ENCODE data around the gene SYT2.

DNA sequence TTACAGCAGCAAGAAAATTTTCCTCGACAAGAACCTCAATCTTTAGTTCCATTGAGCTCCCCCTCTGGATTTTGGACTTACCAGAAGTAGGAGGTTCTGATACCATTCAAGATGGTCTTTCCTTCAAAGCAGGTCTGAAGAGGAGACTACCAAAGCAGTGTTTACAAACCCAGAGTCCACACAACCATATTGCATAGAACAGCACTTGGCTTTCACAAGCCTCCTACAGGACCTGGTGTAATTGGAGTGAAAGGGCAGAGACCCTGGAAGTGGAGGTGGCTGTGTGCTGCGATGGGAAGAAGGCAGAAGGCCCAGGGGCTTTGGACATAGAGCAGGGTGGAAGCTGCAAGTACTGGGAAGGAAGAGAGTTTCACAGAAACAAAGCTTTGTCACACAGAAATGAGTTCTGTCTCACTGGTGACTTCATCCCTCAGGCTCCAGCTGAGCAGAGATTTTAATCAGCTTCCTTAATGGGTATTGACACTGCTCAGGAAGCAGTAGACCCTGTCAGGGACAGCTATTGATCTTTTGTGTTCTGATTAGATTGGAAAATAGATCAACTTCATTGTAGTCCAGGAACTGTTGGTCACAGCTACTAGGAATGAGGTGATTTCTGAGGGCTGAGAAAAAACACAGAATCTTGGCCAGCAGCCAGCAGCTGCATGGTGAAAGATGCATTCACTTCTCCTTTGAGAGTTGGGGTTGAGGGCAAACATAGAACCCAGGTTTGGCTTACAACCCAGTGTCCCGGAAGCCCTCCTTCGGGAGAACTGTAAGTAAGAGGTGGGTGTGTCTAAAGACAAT lies 124.0 kb downstream of the SYT2 start:
- TF ChIP-seq, protein P1, sequence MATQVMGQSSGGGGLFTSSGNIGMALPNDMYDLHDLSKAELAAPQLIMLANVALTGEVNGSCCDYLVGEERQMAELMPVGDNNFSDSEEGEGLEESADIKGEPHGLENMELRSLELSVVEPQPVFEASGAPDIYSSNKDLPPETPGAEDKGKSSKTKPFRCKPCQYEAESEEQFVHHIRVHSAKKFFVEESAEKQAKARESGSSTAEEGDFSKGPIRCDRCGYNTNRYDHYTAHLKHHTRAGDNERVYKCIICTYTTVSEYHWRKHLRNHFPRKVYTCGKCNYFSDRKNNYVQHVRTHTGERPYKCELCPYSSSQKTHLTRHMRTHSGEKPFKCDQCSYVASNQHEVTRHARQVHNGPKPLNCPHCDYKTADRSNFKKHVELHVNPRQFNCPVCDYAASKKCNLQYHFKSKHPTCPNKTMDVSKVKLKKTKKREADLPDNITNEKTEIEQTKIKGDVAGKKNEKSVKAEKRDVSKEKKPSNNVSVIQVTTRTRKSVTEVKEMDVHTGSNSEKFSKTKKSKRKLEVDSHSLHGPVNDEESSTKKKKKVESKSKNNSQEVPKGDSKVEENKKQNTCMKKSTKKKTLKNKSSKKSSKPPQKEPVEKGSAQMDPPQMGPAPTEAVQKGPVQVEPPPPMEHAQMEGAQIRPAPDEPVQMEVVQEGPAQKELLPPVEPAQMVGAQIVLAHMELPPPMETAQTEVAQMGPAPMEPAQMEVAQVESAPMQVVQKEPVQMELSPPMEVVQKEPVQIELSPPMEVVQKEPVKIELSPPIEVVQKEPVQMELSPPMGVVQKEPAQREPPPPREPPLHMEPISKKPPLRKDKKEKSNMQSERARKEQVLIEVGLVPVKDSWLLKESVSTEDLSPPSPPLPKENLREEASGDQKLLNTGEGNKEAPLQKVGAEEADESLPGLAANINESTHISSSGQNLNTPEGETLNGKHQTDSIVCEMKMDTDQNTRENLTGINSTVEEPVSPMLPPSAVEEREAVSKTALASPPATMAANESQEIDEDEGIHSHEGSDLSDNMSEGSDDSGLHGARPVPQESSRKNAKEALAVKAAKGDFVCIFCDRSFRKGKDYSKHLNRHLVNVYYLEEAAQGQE (IDR thresholded peaks at IDR 0.05; ENCODE audit: low read depth), result no peak
- TF ChIP-seq, protein P2, sequence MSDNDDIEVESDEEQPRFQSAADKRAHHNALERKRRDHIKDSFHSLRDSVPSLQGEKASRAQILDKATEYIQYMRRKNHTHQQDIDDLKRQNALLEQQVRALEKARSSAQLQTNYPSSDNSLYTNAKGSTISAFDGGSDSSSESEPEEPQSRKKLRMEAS (IDR thresholded peaks at IDR 0.05), result no peak
- TF ChIP-seq POLR2A (IDR thresholded peaks at IDR 0.05; ENCODE audit: borderline replicate concordance, extremely low read depth, insufficient read depth, insufficient read length) (no peak), EZH2 (IDR thresholded peaks at IDR 0.05) (no peak)
- TF ChIP-seq, protein P3, sequence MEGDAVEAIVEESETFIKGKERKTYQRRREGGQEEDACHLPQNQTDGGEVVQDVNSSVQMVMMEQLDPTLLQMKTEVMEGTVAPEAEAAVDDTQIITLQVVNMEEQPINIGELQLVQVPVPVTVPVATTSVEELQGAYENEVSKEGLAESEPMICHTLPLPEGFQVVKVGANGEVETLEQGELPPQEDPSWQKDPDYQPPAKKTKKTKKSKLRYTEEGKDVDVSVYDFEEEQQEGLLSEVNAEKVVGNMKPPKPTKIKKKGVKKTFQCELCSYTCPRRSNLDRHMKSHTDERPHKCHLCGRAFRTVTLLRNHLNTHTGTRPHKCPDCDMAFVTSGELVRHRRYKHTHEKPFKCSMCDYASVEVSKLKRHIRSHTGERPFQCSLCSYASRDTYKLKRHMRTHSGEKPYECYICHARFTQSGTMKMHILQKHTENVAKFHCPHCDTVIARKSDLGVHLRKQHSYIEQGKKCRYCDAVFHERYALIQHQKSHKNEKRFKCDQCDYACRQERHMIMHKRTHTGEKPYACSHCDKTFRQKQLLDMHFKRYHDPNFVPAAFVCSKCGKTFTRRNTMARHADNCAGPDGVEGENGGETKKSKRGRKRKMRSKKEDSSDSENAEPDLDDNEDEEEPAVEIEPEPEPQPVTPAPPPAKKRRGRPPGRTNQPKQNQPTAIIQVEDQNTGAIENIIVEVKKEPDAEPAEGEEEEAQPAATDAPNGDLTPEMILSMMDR (IDR thresholded peaks at IDR 0.05 in 2 of 3, conservative IDR thresholded peaks at IDR 0.05 in 1 of 3; ENCODE audit: borderline replicate concordance in 1 of 3, insufficient read depth in 1 of 3, low read depth in 2 of 3, low read length in 2 of 3), result no peak
